Kidney (tissue), 14 donors: ENCODE measurements around the gene CRIM1. TPM values are rescaled to one million over a fixed set of nuclear protein-coding genes. Genes with fewer than 3 reads are reported as not detected.

ENCODE experiments used
- DNase-seq, 5 donors: peaks; one replicate each; pipeline ENCODE4 v3.0.0-alpha.2; 2013 to 2020
- FAIRE-seq: peaks from 2 replicates; lab custom pipeline; 2012; peaks lifted over from hg19 to GRCh38; lab: Jason Lieb, UNC
- H3K27ac ChIP-seq, 2 donors: one replicate each; pipeline ENCODE4 v1.7.0; 2013; ENCODE audit warnings: low read depth in 2 of 2, low read length in 2 of 2, inconsistent platforms in 1 of 2
- H3K27me3 ChIP-seq: one replicate; pipeline ENCODE4 v1.7.1; 2013; ENCODE audit warnings: low read length, inconsistent platforms; ENCODE audit not compliant: control insufficient read depth, insufficient read depth
- H3K36me3 ChIP-seq, 3 donors: one replicate each; pipeline versions ENCODE4 v1.7.0 to v1.7.1; 2013; ENCODE audit warnings: low read length in 3 of 3, control low read depth in 1 of 3, inconsistent platforms in 1 of 3; ENCODE audit not compliant: insufficient read depth in 3 of 3, control insufficient read depth in 2 of 3
- H3K4me1 ChIP-seq, 3 donors: one replicate each; pipeline versions ENCODE4 v1.7.0 to v1.7.1; 2013; ENCODE audit warnings: low read length in 3 of 3, inconsistent platforms in 1 of 3, low read depth in 1 of 3; ENCODE audit not compliant: control insufficient read depth in 2 of 3, insufficient read depth in 2 of 3
- H3K4me3 ChIP-seq, 3 donors: one replicate each; pipeline versions ENCODE4 v1.7.0 to v1.8.1; 2013; ENCODE audit warnings: low read length in 3 of 3, control low read depth in 1 of 3, inconsistent platforms in 1 of 3
- H3K9ac ChIP-seq, 3 donors: one replicate each; pipeline versions ENCODE4 v1.7.0 to v1.7.1; 2013; ENCODE audit warnings: low read length in 3 of 3, control low read depth in 1 of 3, inconsistent platforms in 1 of 3
- H3K9me3 ChIP-seq, 3 donors: one replicate each; pipeline versions ENCODE4 v1.7.0 to v1.7.1; 2013; ENCODE audit warnings: low read length in 3 of 3, control low read depth in 1 of 3, inconsistent platforms in 1 of 3; ENCODE audit not compliant: control insufficient read depth in 2 of 3, insufficient read depth in 1 of 3
- CTCF ChIP-seq: IDR thresholded peaks from 3 replicates; pipeline ENCODE4 v1.5.1; 2012; ENCODE audit warnings: mild to moderate bottlenecking, moderate library complexity, borderline replicate concordance; ENCODE audit not compliant: insufficient read depth; ENCODE audit errors: extremely low read depth
- intact Hi-C: fragments of 100-400 bp; cut with DNase I; formaldehyde crosslinking; loops from one replicate; pipeline ENCODE4 v1.11.1; 2022
- polyA plus RNA-seq: library from polyadenylated mRNA; stranded (reverse); fragments of 350-450 nt; fragmentation: Illumina TruSeq; extraction: RNeasy Lipid Tissue Mini Kit (QIAGEN cat#74804); gene quantifications from one replicate; pipeline ENCODE4 v1.2.3, GENCODE V29; 2014; ENCODE audit warnings: low read depth, low replicate concordance; ENCODE audit not compliant: insufficient read depth
- total RNA-seq: library from RNA; stranded (reverse); fragmentation: NEBNext Ultra II Directional; extraction: Animal tissue kit (Norgen Biotek cat#: 25700); gene quantifications from one replicate; pipeline ENCODE4 v1.2.1, GENCODE V29; 2021
- donor health status: control.
- donor health status: control.
- donor health status: control.
- donor health status: control.
- donor health status: control.
- donor health status: DM: yes; HTN: yes; CAD: no.
- donor health status: Normal renal cell carcinoma (clear cell type).

The CRIM1 gene
- total and polyA plus RNA-seq, 2 donors from 2014 or later = 47.2 to 154 TPM

- H3K9me3 ChIP-seq = no peaks in the 10 kb centered on the region
- FAIRE-seq = no peak
- intact Hi-C loops = loop anchor here (10.0 kb wide), 1 partner anchor 144 kb away; the partner anchor contains the start of gene CRIM1
Observed at GRCh38 chr2:36499128-36499820, 143.7 kb downstream of the CRIM1 start.

GRCh38 chr2:36500072-36500471 is 144.5 kb downstream of the CRIM1 start:
- no peak overlapping the region for H3K9ac ChIP-seq
- no peaks in the 10 kb centered on the region for H3K27me3 ChIP-seq
- intact Hi-C loops = no loop called here
- no peak for TF ChIP-seq CTCF
- H3K36me3 ChIP-seq = peaks cover 0 to 27% (median 8%) of the 10 kb centered on the region in 3 donors
- no peak overlapping the region for H3K27ac ChIP-seq
- no peak overlapping the region for H3K4me3 ChIP-seq
- no peak for DNase-seq
- no peak for FAIRE-seq
- H3K4me1 ChIP-seq = no peaks in the 10 kb centered on the region
- no peaks in the 10 kb centered on the region for H3K9me3 ChIP-seq

More at GRCh38 chr2:36499128-36499820, 143.7 kb downstream of the CRIM1 start:
- H3K27me3 ChIP-seq = no peaks in the 10 kb centered on the region
- DNase-seq = no peak
- H3K4me1 ChIP-seq = no peaks in the 10 kb centered on the region
- no peak overlapping the region for H3K9ac ChIP-seq
- H3K4me3 ChIP-seq = no peak overlapping the region
- no peak overlapping the region for H3K27ac ChIP-seq
- H3K36me3 ChIP-seq = peaks cover 0 to 27% (median 8%) of the 10 kb centered on the region in 3 donors
- TF ChIP-seq CTCF = no peak

GRCh38 chr2:36502081-36502480 is 146.5 kb downstream of the CRIM1 start:
- no peak for TF ChIP-seq CTCF
- DNase-seq (no peak), FAIRE-seq (no peak)
- no peaks in the 10 kb centered on the region for H3K27me3 ChIP-seq
- no peaks in the 10 kb centered on the region for H3K4me1 ChIP-seq
- H3K9ac ChIP-seq = no peak overlapping the region
- H3K4me3 ChIP-seq = no peak overlapping the region
- H3K9me3 ChIP-seq = no peaks in the 10 kb centered on the region
- H3K36me3 ChIP-seq = peaks cover 0 to 27% (median 12%) of the 10 kb centered on the region in 3 donors
- intact Hi-C loops = no loop called here
- no peak overlapping the region for H3K27ac ChIP-seq

DNA sequence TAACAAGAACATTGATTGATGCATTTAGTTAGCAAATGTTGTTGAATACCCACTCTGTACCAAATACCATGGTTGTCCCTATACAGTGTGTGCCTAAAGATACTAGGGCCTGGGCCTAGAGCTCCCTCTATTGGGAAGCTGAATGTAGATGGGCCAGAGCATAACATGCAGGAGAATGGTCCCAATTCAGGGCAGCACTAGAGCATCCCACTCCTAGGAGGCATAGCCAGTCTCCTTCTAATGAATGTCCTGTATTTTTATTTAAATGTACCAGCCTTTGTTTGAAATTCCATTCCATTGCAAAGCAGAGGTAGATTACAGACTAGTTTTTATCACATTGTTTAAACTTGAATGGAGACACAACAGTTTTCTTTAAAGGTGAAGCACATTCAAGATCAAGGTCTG is 151.8 kb downstream of the CRIM1 start:
- H3K36me3 ChIP-seq = peaks cover 0 to 23% (median 11%) of the 10 kb centered on the region in 3 donors
- no peaks in the 10 kb centered on the region for H3K9me3 ChIP-seq
- TF ChIP-seq CTCF = peak; percentile 72
- no peak overlapping the region for H3K4me3 ChIP-seq
- DNase-seq = peak in 3 of 5 donors; percentile 62 to 86 (median 65)
- FAIRE-seq = no peak
- no peaks in the 10 kb centered on the region for H3K27me3 ChIP-seq
- no peak overlapping the region for H3K27ac ChIP-seq
- intact Hi-C loops = no loop called here
- H3K9ac ChIP-seq = no peak overlapping the region
- H3K4me1 ChIP-seq = no peaks in the 10 kb centered on the region
